ENCODE data around the gene NQO1. TPM values are rescaled to one million over a fixed set of nuclear protein-coding genes. Genes with fewer than 3 reads are reported as not detected.

NQO1 gene
- total and polyA plus RNA-seq, 10 donors: 9.2 to 70.6 (median 20.6) TPM

DNA sequence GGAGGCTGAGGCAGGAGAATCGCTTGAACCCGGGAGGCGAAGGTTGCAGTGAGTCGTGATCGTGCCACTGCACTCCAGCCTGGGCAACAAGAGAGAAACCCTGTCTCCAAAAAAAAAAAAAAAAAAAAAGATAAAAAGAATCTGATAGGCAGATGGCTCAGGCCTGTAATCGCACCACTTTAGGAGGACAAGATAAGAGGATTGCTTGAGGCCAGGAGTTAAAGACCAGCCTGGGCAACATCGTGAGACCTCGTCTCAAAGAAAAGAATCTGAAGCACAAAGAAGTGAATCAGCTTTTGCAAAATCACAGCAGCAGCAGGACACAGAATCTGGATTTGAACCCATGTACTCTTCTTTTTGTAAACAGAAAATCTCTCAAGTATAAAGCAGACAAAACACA is 20.8 kb upstream of the NQO1 start:
- WGBS, 5 donors: 92 to 97% (median 95%) methylated on average over 8 of the region's 8 CpGs
- Histone ChIP-seq H3K4me1 (peaks cover 0 to 5% (median 1%) of the 10 kb centered on the region in 6 donors), H3K27me3 (replicated peaks in 1 of 7) (no peaks in the 10 kb centered on the region), H3K36me3 (peaks cover 15 to 100% (median 100%) of the 10 kb centered on the region in 6 donors), H3K9me3 (no peaks in the 10 kb centered on the region), H3K27ac (no peak overlapping the region), H3K4me3 (no peak overlapping the region)
- TF ChIP-seq POLR2AphosphoS5 (IDR thresholded peaks at IDR 0.05): no peak
- TF ChIP-seq, protein P1, sequence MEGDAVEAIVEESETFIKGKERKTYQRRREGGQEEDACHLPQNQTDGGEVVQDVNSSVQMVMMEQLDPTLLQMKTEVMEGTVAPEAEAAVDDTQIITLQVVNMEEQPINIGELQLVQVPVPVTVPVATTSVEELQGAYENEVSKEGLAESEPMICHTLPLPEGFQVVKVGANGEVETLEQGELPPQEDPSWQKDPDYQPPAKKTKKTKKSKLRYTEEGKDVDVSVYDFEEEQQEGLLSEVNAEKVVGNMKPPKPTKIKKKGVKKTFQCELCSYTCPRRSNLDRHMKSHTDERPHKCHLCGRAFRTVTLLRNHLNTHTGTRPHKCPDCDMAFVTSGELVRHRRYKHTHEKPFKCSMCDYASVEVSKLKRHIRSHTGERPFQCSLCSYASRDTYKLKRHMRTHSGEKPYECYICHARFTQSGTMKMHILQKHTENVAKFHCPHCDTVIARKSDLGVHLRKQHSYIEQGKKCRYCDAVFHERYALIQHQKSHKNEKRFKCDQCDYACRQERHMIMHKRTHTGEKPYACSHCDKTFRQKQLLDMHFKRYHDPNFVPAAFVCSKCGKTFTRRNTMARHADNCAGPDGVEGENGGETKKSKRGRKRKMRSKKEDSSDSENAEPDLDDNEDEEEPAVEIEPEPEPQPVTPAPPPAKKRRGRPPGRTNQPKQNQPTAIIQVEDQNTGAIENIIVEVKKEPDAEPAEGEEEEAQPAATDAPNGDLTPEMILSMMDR (IDR thresholded peaks at IDR 0.05 in 8 of 11, conservative IDR thresholded peaks at IDR 0.05 in 3 of 11): no peak
- no peak for TF ChIP-seq POLR2A (IDR thresholded peaks at IDR 0.05)
- DNase-seq: no peak
- intact Hi-C loops (cut with DNase I; ENCODE audit: low total_unique reads): no loop called here

DNA sequence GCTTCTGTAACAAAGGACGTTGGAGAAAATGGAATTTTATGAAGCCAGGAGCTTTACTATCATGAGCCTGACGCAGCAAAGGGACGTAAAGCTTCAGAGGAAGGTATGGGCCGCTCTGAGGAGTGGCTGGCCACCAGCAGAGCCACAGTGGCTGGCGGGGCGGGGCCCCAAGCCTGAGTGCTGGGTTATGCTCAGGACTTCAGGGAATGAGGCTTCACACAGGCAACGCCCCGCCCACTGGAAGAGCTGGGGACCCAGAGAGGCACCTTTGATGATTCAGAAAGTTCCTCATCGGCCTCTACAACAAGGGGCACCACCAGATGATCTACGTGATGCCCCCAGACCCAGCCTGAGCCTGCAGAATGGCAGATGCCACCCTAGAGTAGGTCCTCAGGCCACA is 19.6 kb upstream of the NQO1 start:
- H3K4me1 ChIP-seq: peaks cover 0 to 13% (median 6%) of the 10 kb centered on the region in 6 donors
- peak; percentile 23 for DNase-seq
- no peak overlapping the region for H3K27ac ChIP-seq
- WGBS, 5 donors: 88 to 97% (median 92%) methylated on average over 10 of the region's 10 CpGs
- TF ChIP-seq, protein P1 (IDR thresholded peaks at IDR 0.05 in 8 of 11, conservative IDR thresholded peaks at IDR 0.05 in 3 of 11): no peak
- TF ChIP-seq POLR2A (IDR thresholded peaks at IDR 0.05): no peak
- TF ChIP-seq POLR2AphosphoS5 (IDR thresholded peaks at IDR 0.05): no peak
- peaks cover 15 to 100% (median 100%) of the 10 kb centered on the region in 6 donors for H3K36me3 ChIP-seq
- no peaks in the 10 kb centered on the region for H3K9me3 ChIP-seq
- H3K27me3 ChIP-seq (replicated peaks in 1 of 7): no peaks in the 10 kb centered on the region
- no peak overlapping the region for H3K4me3 ChIP-seq
- intact Hi-C loops (cut with DNase I; ENCODE audit: low total_unique reads): no loop called here

DNA sequence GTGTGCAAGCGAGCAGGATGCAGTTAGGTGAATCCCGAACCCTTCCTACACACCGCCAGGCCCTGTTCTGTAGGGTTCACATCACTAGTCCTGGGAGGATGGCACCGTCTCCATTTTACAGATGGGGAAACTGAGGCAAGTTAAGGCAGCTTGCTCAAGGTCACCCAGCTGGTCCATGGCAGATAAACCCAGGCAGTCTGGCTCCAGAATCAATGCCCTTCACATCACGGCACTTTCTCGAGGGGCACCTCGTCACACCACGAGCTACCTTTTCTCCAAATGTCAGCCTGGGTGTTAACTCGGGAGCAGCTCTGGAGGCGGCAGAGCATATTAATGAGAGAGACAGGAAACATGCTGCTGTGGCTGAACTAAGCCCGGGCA is 18.9 kb upstream of the NQO1 start:
- DNase-seq: peak; percentile 36
- no peaks in the 10 kb centered on the region for H3K27me3 ChIP-seq (replicated peaks in 1 of 7)
- H3K4me1 ChIP-seq: peaks cover 0 to 13% (median 6%) of the 10 kb centered on the region in 6 donors
- H3K27ac ChIP-seq: no peak overlapping the region
- H3K9me3 ChIP-seq: no peaks in the 10 kb centered on the region
- H3K36me3 ChIP-seq: peaks cover 15 to 100% (median 98%) of the 10 kb centered on the region in 6 donors
- intact Hi-C loops (cut with DNase I; ENCODE audit: low total_unique reads): no loop called here
- WGBS, 5 donors: 91 to 95% (median 93%) methylated on average over 11 of the region's 11 CpGs
- TF ChIP-seq POLR2AphosphoS5 (IDR thresholded peaks at IDR 0.05) (no peak), POLR2A (IDR thresholded peaks at IDR 0.05) (no peak)
- TF ChIP-seq, protein P1 (IDR thresholded peaks at IDR 0.05 in 8 of 11, conservative IDR thresholded peaks at IDR 0.05 in 3 of 11): no peak
- H3K4me3 ChIP-seq: no peak overlapping the region

DNA sequence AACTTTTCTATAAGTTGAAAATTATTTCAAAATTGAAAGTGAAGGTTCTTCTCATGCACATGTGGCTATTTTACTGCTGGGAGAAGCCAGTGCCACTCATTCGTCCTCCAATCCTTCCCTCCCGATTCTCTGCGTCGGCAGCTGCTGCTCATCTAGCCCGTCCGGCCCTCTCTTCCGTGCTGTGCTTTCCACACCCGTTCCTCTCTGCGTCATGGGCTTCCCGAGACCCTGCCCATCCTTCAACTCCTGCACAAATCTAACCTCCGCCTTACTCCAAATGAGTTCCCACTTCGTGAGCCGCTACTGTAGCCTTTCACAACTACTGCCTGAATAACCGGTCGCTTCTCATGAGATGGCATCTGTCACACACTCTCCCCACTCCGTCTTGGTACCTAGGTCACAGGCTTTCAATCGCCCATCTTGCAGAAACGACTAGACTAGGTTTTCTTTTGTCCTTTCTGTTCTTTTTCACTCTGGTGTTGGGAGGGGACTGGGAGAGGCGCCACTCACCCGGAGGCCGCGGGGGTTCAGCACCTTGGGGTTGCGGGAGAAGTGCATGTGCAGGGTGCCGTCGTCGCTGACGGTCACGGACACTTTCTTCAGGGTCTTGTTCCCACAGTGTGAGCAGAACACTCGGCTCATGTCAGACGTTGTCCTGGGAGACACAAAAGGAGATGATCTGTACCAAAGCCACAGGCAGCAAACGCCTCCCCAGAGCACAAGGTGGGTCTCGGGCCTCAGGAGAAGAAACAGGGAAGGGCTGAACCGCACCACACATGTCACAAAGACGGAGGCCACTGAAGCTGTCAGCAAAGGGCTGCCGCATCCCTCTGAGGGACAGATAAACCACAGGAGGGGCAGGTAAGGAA is 18.2 kb upstream of the NQO1 start:
- 92 to 96% (median 94%) methylated on average over 33 to 35 of the region's 35 CpGs for WGBS, 5 donors
- H3K27ac ChIP-seq: no peak overlapping the region
- H3K4me3 ChIP-seq: no peak overlapping the region
- peaks cover 15 to 100% (median 96%) of the 10 kb centered on the region in 6 donors for H3K36me3 ChIP-seq
- intact Hi-C loops (cut with DNase I; ENCODE audit: low total_unique reads): no loop called here
- H3K4me1 ChIP-seq: peaks cover 0 to 13% (median 6%) of the 10 kb centered on the region in 6 donors
- TF ChIP-seq, protein P1 (IDR thresholded peaks at IDR 0.05 in 8 of 11, conservative IDR thresholded peaks at IDR 0.05 in 3 of 11): no peak
- TF ChIP-seq POLR2AphosphoS5 (IDR thresholded peaks at IDR 0.05): peak in 1 of 3 donors; percentile 31
- no peak for TF ChIP-seq POLR2A (IDR thresholded peaks at IDR 0.05)
- no peaks in the 10 kb centered on the region for H3K9me3 ChIP-seq
- DNase-seq: peak; percentile 59
- H3K27me3 ChIP-seq (replicated peaks in 1 of 7): no peaks in the 10 kb centered on the region

Data from spleen (tissue), 11 donors.